OCI-LY3 (cell line): ENCODE results near the gene RBM19.

ENCODE experiments used
- EZH2phosphoT487 ChIP-seq: fragments of 200-600 bp; shearing (Covaris generic); IDR thresholded peaks from 2 replicates; pipeline ENCODE4 v1.6.1; 2018; ENCODE audit warnings: antibody characterized with exemption, mixed run types, low read depth
- TF ChIP-seq, protein P1 (sequence below): fragments of 200-600, 300-600 bp; sonication (generic); IDR thresholded peaks from 2 replicates; pipeline ENCODE4 v1.5.1; 2014; ENCODE audit warnings: antibody characterized with exemption, low read length, low read depth

DNA sequence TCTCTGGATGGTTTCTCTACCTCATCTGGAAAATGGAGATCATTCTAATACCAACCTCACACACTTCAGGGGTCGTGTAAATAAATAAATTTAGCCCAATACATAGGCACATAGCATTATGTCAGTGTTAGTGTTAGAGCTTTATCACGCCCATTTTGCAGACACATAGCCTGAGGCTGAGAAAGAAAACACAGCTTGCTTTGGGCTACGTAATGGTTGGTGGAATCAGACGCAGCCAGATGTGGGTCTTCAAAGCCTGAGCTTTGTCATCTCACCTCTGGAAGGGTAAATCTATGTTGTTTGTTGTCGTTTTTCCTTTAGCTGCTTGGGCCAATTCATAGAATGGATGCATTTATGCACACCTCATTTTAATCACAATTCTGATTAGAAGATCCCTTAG is 191.6 kb downstream of the RBM19 start:
- TF ChIP-seq, protein P1, sequence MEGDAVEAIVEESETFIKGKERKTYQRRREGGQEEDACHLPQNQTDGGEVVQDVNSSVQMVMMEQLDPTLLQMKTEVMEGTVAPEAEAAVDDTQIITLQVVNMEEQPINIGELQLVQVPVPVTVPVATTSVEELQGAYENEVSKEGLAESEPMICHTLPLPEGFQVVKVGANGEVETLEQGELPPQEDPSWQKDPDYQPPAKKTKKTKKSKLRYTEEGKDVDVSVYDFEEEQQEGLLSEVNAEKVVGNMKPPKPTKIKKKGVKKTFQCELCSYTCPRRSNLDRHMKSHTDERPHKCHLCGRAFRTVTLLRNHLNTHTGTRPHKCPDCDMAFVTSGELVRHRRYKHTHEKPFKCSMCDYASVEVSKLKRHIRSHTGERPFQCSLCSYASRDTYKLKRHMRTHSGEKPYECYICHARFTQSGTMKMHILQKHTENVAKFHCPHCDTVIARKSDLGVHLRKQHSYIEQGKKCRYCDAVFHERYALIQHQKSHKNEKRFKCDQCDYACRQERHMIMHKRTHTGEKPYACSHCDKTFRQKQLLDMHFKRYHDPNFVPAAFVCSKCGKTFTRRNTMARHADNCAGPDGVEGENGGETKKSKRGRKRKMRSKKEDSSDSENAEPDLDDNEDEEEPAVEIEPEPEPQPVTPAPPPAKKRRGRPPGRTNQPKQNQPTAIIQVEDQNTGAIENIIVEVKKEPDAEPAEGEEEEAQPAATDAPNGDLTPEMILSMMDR = no peak
- no peak for TF ChIP-seq EZH2phosphoT487
